NT2/D1 (cell line): ENCODE measurements around the gene GRID2.

Source experiments
- DNase-seq: peaks from one replicate; pipeline ENCODE4 v3.0.0-alpha.2; 2011; ENCODE audit warnings: low read depth, low spot score
- H3K27me3 ChIP-seq: 2 replicates; pipeline ENCODE4 v1.6.0; 2011; ENCODE audit warnings: mild to moderate bottlenecking; ENCODE audit not compliant: insufficient read length, insufficient read depth
- H3K36me3 ChIP-seq: 2 replicates; pipeline ENCODE4 v1.6.1; 2011; ENCODE audit warnings: mild to moderate bottlenecking, low read length, mixed read lengths; ENCODE audit not compliant: insufficient read depth, insufficient read length
- H3K4me1 ChIP-seq: 2 replicates; pipeline ENCODE4 v1.5.1; 2011; ENCODE audit not compliant: insufficient read depth, insufficient read length
- H3K4me3 ChIP-seq: 2 replicates; pipeline ENCODE4 v1.5.1; 2011; ENCODE audit warnings: low read depth; ENCODE audit not compliant: insufficient read length
- H3K9ac ChIP-seq: 2 replicates; pipeline ENCODE4 v1.6.0; 2011; ENCODE audit warnings: low read depth; ENCODE audit not compliant: insufficient read length
- H3K9me3 ChIP-seq: 2 replicates; pipeline ENCODE4 v1.5.1; 2011; ENCODE audit warnings: mild to moderate bottlenecking, low read length; ENCODE audit not compliant: insufficient read depth
- SUZ12 ChIP-seq: IDR thresholded peaks from 2 replicates; pipeline ENCODE4 v1.6.1; 2011; ENCODE audit not compliant: insufficient read length, insufficient read depth; ENCODE audit errors: extremely low read depth
- YY1 ChIP-seq: IDR thresholded peaks from 2 replicates; pipeline ENCODE4 v1.6.1; 2011; ENCODE audit not compliant: insufficient read length, insufficient read depth
- ZNF274 ChIP-seq: IDR thresholded peaks from 2 replicates; pipeline ENCODE4 v1.6.1; 2011; ENCODE audit warnings: mild to moderate bottlenecking, low read depth, low read length

GRID2 gene

GRCh38 chr4:93501946-93502345 lies 1198.2 kb downstream of the GRID2 start:
- no peak for DNase-seq
- Histone ChIP-seq H3K9me3 (no peaks in the 10 kb centered on the region), H3K27me3 (no peaks in the 10 kb centered on the region), H3K9ac (no peak overlapping the region), H3K4me3 (no peak overlapping the region), H3K36me3 (no peaks in the 10 kb centered on the region), H3K4me1 (no peaks in the 10 kb centered on the region)
- TF ChIP-seq SUZ12 (no peak), ZNF274 (no peak), YY1 (no peak)

GRCh38 chr4:93502991-93503390 lies 1199.2 kb downstream of the GRID2 start:
- no peak for TF ChIP-seq YY1
- no peak for TF ChIP-seq ZNF274
- TF ChIP-seq SUZ12, result no peak
- H3K36me3 ChIP-seq, result no peaks in the 10 kb centered on the region

DNA sequence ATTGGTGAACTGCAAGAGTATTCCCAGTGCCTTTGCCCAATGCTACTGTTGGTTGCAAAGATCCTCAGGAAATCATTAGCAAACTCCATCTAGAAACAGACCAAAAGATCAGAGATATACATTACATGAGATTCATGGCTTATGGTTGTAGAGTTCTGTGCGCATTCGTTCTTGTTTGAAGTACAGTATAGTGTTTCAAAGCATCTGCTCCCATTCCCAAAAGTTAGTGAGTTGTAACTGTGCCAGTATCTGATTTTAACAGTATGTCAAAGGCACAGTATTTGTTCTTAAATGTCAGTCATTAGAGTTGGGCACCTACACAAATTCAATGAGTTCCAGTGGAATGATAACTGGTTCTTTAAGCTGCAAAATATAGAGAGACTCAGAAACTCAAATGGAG lies 1210.1 kb downstream of the GRID2 start:
- Histone ChIP-seq H3K4me3 (no peak overlapping the region), H3K9ac (no peak overlapping the region), H3K9me3 (no peaks in the 10 kb centered on the region), H3K36me3 (no peaks in the 10 kb centered on the region), H3K27me3 (no peaks in the 10 kb centered on the region), H3K4me1 (no peaks in the 10 kb centered on the region)
- no peak for DNase-seq
- TF ChIP-seq ZNF274, result no peak
- TF ChIP-seq YY1, result no peak
- TF ChIP-seq SUZ12, result no peak

More at GRCh38 chr4:93502991-93503390, 1199.2 kb downstream of the GRID2 start:
- DNase-seq, result no peak
- H3K4me1 ChIP-seq, result no peaks in the 10 kb centered on the region
- H3K4me3 ChIP-seq, result no peak overlapping the region
- H3K27me3 ChIP-seq, result no peaks in the 10 kb centered on the region
- no peak overlapping the region for H3K9ac ChIP-seq
- no peaks in the 10 kb centered on the region for H3K9me3 ChIP-seq

GRCh38 chr4:93515208-93515607 lies 1211.4 kb downstream of the GRID2 start:
- Histone ChIP-seq H3K4me1 (no peaks in the 10 kb centered on the region), H3K27me3 (no peaks in the 10 kb centered on the region), H3K36me3 (no peaks in the 10 kb centered on the region), H3K9me3 (no peaks in the 10 kb centered on the region), H3K4me3 (no peak overlapping the region), H3K9ac (no peak overlapping the region)
- DNase-seq, result no peak
- TF ChIP-seq SUZ12, result no peak

DNA sequence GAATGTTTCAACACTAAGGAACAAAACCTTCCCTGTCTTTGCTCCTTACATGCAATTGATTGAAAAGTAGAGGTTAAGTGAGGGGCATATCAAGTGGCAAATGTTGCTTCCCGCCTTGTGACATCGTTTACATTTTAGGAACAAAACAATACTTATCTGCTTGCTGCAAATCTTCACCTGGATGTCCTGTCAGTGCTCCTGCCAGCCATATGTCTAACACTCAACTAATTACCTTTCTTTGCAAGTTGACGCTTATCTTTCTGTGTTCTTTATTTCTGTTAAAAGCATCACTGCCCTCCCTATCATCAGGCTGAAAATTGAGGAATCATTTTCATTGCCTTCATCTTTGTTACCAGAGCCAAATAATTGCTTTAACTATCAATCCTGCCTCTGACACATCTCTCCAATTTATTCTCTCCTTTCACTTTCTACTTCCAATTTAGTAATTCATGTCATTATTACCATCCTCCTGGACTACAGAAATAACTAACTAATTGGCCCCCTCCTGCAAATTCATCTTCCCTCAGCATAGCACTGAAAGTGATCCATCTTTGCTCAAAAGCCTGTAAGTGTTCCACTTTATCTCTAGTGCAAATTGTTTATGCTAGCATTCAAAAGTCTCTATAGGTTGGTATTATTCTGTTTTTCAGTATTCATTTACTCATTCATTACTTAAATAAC lies 1226.1 kb downstream of the GRID2 start:
- DNase-seq, result no peak
- Histone ChIP-seq H3K27me3 (no peaks in the 10 kb centered on the region), H3K4me1 (no peaks in the 10 kb centered on the region), H3K4me3 (no peak overlapping the region), H3K9me3 (no peaks in the 10 kb centered on the region), H3K36me3 (no peaks in the 10 kb centered on the region), H3K9ac (no peak overlapping the region)
- TF ChIP-seq YY1, result no peak
- no peak for TF ChIP-seq ZNF274
- TF ChIP-seq SUZ12, result no peak

DNA sequence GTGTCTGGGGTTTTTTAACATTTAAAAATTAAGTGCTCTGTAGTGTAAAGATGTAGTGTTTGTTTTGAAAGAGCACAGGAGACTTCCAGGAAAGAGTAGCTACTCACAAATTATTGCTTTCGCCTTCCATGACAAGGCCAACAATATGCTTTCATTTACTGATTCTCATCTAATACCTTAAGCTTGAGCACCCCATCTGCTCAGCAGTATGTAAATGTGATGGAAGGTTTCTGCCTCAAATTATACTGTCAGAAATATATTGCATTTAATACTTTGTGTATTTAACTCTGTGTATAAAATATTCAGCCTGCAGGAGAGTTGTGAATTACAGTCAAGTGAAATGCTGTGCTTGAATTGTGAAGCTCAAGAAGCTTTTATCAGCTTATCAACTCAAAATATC lies 1228.5 kb downstream of the GRID2 start:
- Histone ChIP-seq H3K4me1 (no peaks in the 10 kb centered on the region), H3K9me3 (no peaks in the 10 kb centered on the region), H3K4me3 (no peak overlapping the region), H3K27me3 (no peaks in the 10 kb centered on the region), H3K9ac (no peak overlapping the region), H3K36me3 (no peaks in the 10 kb centered on the region)
- DNase-seq, result no peak
- TF ChIP-seq ZNF274, result no peak
- TF ChIP-seq SUZ12, result no peak
- no peak for TF ChIP-seq YY1

DNA sequence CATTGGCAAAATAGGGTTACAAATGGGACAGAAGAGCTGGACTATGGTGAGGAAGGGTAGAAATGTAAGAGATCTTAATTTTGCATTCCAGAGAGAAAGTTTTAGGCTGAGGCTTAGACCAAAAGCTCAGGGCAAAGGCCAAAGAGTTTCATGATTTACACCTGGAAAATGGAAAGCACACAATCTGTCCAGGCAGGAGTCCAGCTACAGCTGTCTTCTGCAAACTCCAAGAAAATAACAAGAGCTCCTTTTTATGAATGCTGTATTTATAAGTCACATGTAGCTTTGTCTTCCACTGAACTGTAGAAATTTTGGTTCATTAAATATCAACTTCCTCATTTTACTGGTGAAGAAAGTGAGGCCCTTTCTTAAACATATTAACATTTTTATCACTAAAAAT lies 1236.8 kb downstream of the GRID2 start:
- no peaks in the 10 kb centered on the region for H3K9me3 ChIP-seq
- DNase-seq, result no peak
- H3K9ac ChIP-seq, result no peak overlapping the region
- H3K4me3 ChIP-seq, result no peak overlapping the region
- no peaks in the 10 kb centered on the region for H3K27me3 ChIP-seq
- H3K4me1 ChIP-seq, result no peaks in the 10 kb centered on the region
- no peaks in the 10 kb centered on the region for H3K36me3 ChIP-seq
- TF ChIP-seq YY1 (no peak), SUZ12 (no peak), ZNF274 (no peak)

DNA sequence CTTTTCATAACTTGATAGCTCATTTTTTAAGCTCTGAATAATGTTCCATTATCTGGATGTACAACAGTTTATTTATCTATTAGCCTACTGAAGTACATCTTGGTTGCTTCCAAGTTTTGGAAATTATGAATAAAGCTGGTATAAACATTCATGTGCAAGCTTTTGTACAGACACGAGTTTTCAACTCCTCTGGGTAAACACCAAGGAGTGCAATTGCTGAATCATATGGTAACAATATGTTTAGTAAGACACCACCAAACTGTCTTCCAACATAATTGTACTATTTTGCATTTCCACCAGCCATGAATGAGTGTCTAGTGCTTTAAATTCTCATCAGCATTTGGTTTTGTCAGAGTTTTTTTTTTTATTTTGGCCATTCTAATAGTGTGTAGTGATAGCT lies 1258.1 kb downstream of the GRID2 start:
- no peak overlapping the region for H3K9ac ChIP-seq
- no peaks in the 10 kb centered on the region for H3K27me3 ChIP-seq
- DNase-seq, result no peak
- H3K9me3 ChIP-seq, result no peaks in the 10 kb centered on the region
- no peak for TF ChIP-seq SUZ12
- TF ChIP-seq ZNF274, result no peak
- no peak for TF ChIP-seq YY1
- no peaks in the 10 kb centered on the region for H3K36me3 ChIP-seq
- H3K4me3 ChIP-seq, result no peak overlapping the region
- H3K4me1 ChIP-seq, result no peaks in the 10 kb centered on the region
